ENCODE measurements around the gene SMAD5. TPM values are rescaled to one million over a fixed set of nuclear protein-coding genes. Genes with fewer than 3 reads are reported as not detected.

Gene SMAD5
- total and polyA plus RNA-seq, 2 of the 8 experiments (the other 6 are each of a cell fraction or from before 2014, with no cell fraction given): 30.2 to 60.5 TPM

GRCh38 chr5:136133922-136134379 lies 1.3 kb downstream of the SMAD5 start:
- H3K79me2 ChIP-seq (ENCODE audit: control insufficient read depth in 1 of 2, insufficient read depth in 2 of 2, low read length in 2 of 2): peaks cover 18 to 59% of the 10 kb centered on the region in 2 experiments
- no peak overlapping the region for H2BK12ac ChIP-seq (ENCODE audit: low read depth, low read length)
- POLR2A ChIA-PET (ENCODE audit: partially characterized antibody): interaction anchor here (1.0 to 2.9 kb wide), 7 partner anchors 9 to 62 kb away, joined by 3 to 10 read pairs (median 3); no protein-coding TSS in a partner anchor
- H3K14ac ChIP-seq (ENCODE audit: insufficient read length): no peak overlapping the region
- H3K4ac ChIP-seq (replicated peaks; ENCODE audit: insufficient read length, low read depth, low read length): no peak overlapping the region
- no peak overlapping the region for H2AK5ac ChIP-seq (ENCODE audit: low read depth, low read length)
- DNase-seq (ENCODE audit: low read depth in 1 of 2, low spot score in 2 of 2) (no peak), FAIRE-seq (no peak)
- H3K4me3 ChIP-seq (ENCODE audit: extremely low read depth in 1 of 4, insufficient read depth in 2 of 4, low read depth in 3 of 4, low read length in 4 of 4): peak overlapping the region; percentile 77 to 97 (median 85); a peak in 7 of 8 replicates
- H3K36me3 ChIP-seq (ENCODE audit: control insufficient read depth in 2 of 4, insufficient read depth in 4 of 4, low read length in 3 of 4): no peaks in the 10 kb centered on the region
- WGBS, 2 experiments (ENCODE audit: extremely low coverage in 1 of 2, insufficient coverage in 1 of 2, insufficient read length in 1 of 2, insufficient replicate concordance in 2 of 2, low coverage in 1 of 2, low lambda C conversion rate in 2 of 2, missing lambda C conversion rate in 1 of 2): 8% methylated on average over 5 of the region's 5 CpGs; no CpG with 5 or more reads in 1 of the 2 experiments
- H2BK5ac ChIP-seq (ENCODE audit: low read depth, low read length): no peak overlapping the region
- CTCF ChIA-PET (ENCODE audit: partially characterized antibody): interaction anchor here (1.1 to 1.3 kb wide), 2 partner anchors 13 to 78 kb away, joined by 4 read pairs; no protein-coding TSS in a partner anchor
- H3K27ac ChIP-seq (ENCODE audit: low read depth, low read length): no peak overlapping the region
- no peak overlapping the region for H4K91ac ChIP-seq (replicated peaks; ENCODE audit: insufficient read length, low read length)
- H3K4me1 ChIP-seq (replicated peaks in 1 of 4; ENCODE audit: control insufficient read depth in 3 of 4, insufficient read depth in 4 of 4, low read length in 3 of 4): peaks cover 0 to 5% (median 2%) of the 10 kb centered on the region in 4 experiments; a peak in 4 of 7 replicates
- H3K79me1 ChIP-seq (ENCODE audit: low read depth, low read length): peaks cover 3% of the 10 kb centered on the region; the same call in 1 of the 2 replicates
- no peak overlapping the region for H2BK15ac ChIP-seq (ENCODE audit: low read length)
- H4K8ac ChIP-seq (ENCODE audit: extremely low read depth, insufficient read depth, low read length): no peak overlapping the region
- peak overlapping the region; percentile 87 to 93 for H3K4me2 ChIP-seq (ENCODE audit: insufficient read depth in 1 of 2, low read depth in 2 of 2, low read length in 2 of 2)
- H3K23ac ChIP-seq (ENCODE audit: insufficient read length): no peak overlapping the region
- H3K23me2 ChIP-seq (ENCODE audit: low read depth, low read length): peaks cover 7% of the 10 kb centered on the region; the same call in 1 of the 2 replicates
- H3K18ac ChIP-seq (ENCODE audit: extremely low read depth, low read length): no peak overlapping the region
- no peak overlapping the region for H2AFZ ChIP-seq (ENCODE audit: low read length)
- H3K27me3 ChIP-seq (replicated peaks in 1 of 4; ENCODE audit: control insufficient read depth in 3 of 4, extremely low read depth in 1 of 4, insufficient read depth in 3 of 4, low read length in 3 of 4): no peaks in the 10 kb centered on the region
- H3K56ac ChIP-seq (replicated peaks; ENCODE audit: insufficient read length, low read depth, low read length): no peak overlapping the region
- peak overlapping the region in 3 of 4 experiments; percentile 88 to 95 (median 90); a peak in 4 of 7 replicates for H3K9ac ChIP-seq (replicated peaks in 1 of 4; ENCODE audit: extremely low read depth in 1 of 4, low read depth in 3 of 4, low read length in 3 of 4)
- H2BK20ac ChIP-seq (ENCODE audit: low read length): no peak overlapping the region
- no peak overlapping the region for H2BK120ac ChIP-seq (replicated peaks; ENCODE audit: low read depth, low read length)
- peaks cover 12 to 23% of the 10 kb centered on the region in 2 experiments for H4K20me1 ChIP-seq (replicated peaks in 1 of 2; ENCODE audit: control insufficient read depth in 1 of 2, insufficient read depth in 2 of 2, low read length in 2 of 2)
- no peaks in the 10 kb centered on the region for H3K9me3 ChIP-seq (ENCODE audit: insufficient read depth in 2 of 2, low read depth in 1 of 2, low read length in 1 of 2)
- H4K5ac ChIP-seq (ENCODE audit: insufficient read length, low read depth, low read length): no peak overlapping the region
- TF ChIP-seq JUN (IDR thresholded peaks at IDR 0.05; ENCODE audit: low read depth, low read length) (no peak), ATF3 (IDR thresholded peaks at IDR 0.05; ENCODE audit: insufficient read depth, low read depth, low read length) (no peak), CBX8 (IDR thresholded peaks at IDR 0.05; ENCODE audit: borderline replicate concordance, low read depth, low read length) (no peak)

Measured in H1 (cell line).